Lower lobe of right lung (tissue), 2 donors: ENCODE results near the gene CCDC120. TPM values are rescaled to one million over a fixed set of nuclear protein-coding genes. Genes with fewer than 3 reads are reported as not detected.

Source experiments
- ATAC-seq, 2 donors: fragments of 200-7000 bp; cut with Tn5 transposase; one replicate each; pipeline ENCODE4 v1.9.1; 2020 to 2022; ENCODE audit warnings: mild to moderate bottlenecking in 2 of 2, moderate library complexity in 2 of 2
- DNase-seq: peaks from one replicate; pipeline ENCODE4 v3.0.0-alpha.2; 2020
- H3K27ac ChIP-seq: fragments of 200-600 bp; one replicate; pipeline ENCODE4 v1.8.0; 2022
- H3K27me3 ChIP-seq: fragments of 200-600 bp; one replicate; pipeline ENCODE4 v1.8.0; 2022; ENCODE audit warnings: low read depth
- H3K36me3 ChIP-seq: fragments of 200-600 bp; one replicate; pipeline ENCODE4 v1.8.0; 2022; ENCODE audit warnings: mild to moderate bottlenecking
- H3K4me1 ChIP-seq: fragments of 200-600 bp; one replicate; pipeline ENCODE4 v1.8.0; 2022
- H3K4me3 ChIP-seq: fragments of 200-600 bp; one replicate; pipeline ENCODE4 v1.8.0; 2022; ENCODE audit warnings: mild to moderate bottlenecking
- H3K9me3 ChIP-seq: fragments of 200-600 bp; one replicate; pipeline ENCODE4 v1.8.0; 2022
- CTCF ChIP-seq: fragments of 200-600 bp; IDR thresholded peaks from one replicate; pipeline ENCODE4 v1.8.0; 2022; ENCODE audit warnings: antibody characterized with exemption, mild to moderate bottlenecking
- intact Hi-C: fragments of 100-400 bp; cut with DNase I; formaldehyde crosslinking; loops from one replicate; pipeline ENCODE4 v1.11.0; 2022
- total RNA-seq: library from RNA; stranded (reverse); fragmentation: NEBNext Ultra II Directional; extraction: Animal tissue kit (Norgen Biotek cat#: 25700); gene quantifications from one replicate; pipeline ENCODE4 v1.2.1, GENCODE V29; 2021
- donor health status: DM: no; HTN: yes; CAD: no; lungs with severe emphysema.

CCDC120 gene
- total RNA-seq, 1 donor from 2014 or later: 9.5 TPM

- Histone ChIP-seq H3K4me1 (peaks cover 13% of the 10 kb centered on the region), H3K9me3 (no peaks in the 10 kb centered on the region), H3K4me3 (no peak overlapping the region), H3K36me3 (no peaks in the 10 kb centered on the region), H3K27me3 (no peaks in the 10 kb centered on the region), H3K27ac (no peak overlapping the region)
- DNase-seq: no peak
- intact Hi-C loops: no loop called here
- no peak for TF ChIP-seq CTCF
- no peak for ATAC-seq
Observed at GRCh38 chrX:49070988-49071387, 12.2 kb downstream of the CCDC120 start.

- no peak for TF ChIP-seq CTCF
- peak; percentile 86 to 90 for ATAC-seq
- Histone ChIP-seq H3K36me3 (peaks cover 8% of the 10 kb centered on the region), H3K27me3 (no peaks in the 10 kb centered on the region), H3K4me1 (peaks cover 13% of the 10 kb centered on the region), H3K4me3 (peak overlapping the region; percentile 67), H3K9me3 (no peaks in the 10 kb centered on the region), H3K27ac (peak overlapping the region; percentile 56)
- intact Hi-C loops: no loop called here
- DNase-seq: peak; percentile 85
Observed at GRCh38 chrX:49071877-49072711, 13.3 kb downstream of the CCDC120 start.

- H3K4me1 ChIP-seq: peaks cover 13% of the 10 kb centered on the region
- peak overlapping the region; percentile 67 for H3K4me3 ChIP-seq
- no peaks in the 10 kb centered on the region for H3K9me3 ChIP-seq
- TF ChIP-seq CTCF: no peak
- no peaks in the 10 kb centered on the region for H3K27me3 ChIP-seq
- ATAC-seq (no peak), DNase-seq (no peak)
- peak overlapping the region; percentile 56 for H3K27ac ChIP-seq
- peaks cover 12% of the 10 kb centered on the region for H3K36me3 ChIP-seq
- intact Hi-C loops: no loop called here
Observed at GRCh38 chrX:49072712-49073095, 13.9 kb downstream of the CCDC120 start.

GRCh38 chrX:49073601-49074575 lies 15.1 kb downstream of the CCDC120 start, which contains the start of gene PRAF2:
PRAF2 (minus strand) TSS chrX:49074002; CDS start chrX:49073987, 15 bp downstream.
- TF ChIP-seq CTCF: no peak
- Histone ChIP-seq H3K36me3 (peaks cover 12% of the 10 kb centered on the region), H3K4me3 (peak within 1 kb of the TSS; percentile 67), H3K4me1 (peaks cover 13% of the 10 kb centered on the region), H3K27ac (peak within 1 kb of the TSS; percentile 74), H3K27me3 (no peaks in the 10 kb centered on the region), H3K9me3 (no peaks in the 10 kb centered on the region)
- DNase-seq (peak; percentile 96), ATAC-seq (peak; percentile 91 to 94)
- intact Hi-C loops: no loop called here

- Histone ChIP-seq H3K27me3 (no peaks in the 10 kb centered on the region), H3K36me3 (peaks cover 12% of the 10 kb centered on the region), H3K9me3 (no peaks in the 10 kb centered on the region), H3K27ac (no peak overlapping the region), H3K4me1 (peaks cover 13% of the 10 kb centered on the region), H3K4me3 (no peak overlapping the region)
- DNase-seq (no peak), ATAC-seq (no peak)
- TF ChIP-seq CTCF: no peak
- intact Hi-C loops: no loop called here
Observed at GRCh38 chrX:49075347-49075746, 16.5 kb downstream of the CCDC120 start.
